C4-2B (cell line): ENCODE data around the gene SHE.

Experiments
- H3K27ac ChIP-seq: fragments of 450-650 bp; 2 replicates; pipeline ENCODE4 v1.5.1; 2017
- ZFX ChIP-seq: fragments of 450-650 bp; IDR thresholded peaks from 2 replicates; pipeline ENCODE4 v1.6.1; 2017
- TF ChIP-seq, protein P1 (sequence below): fragments of 450-650 bp; conservative IDR thresholded peaks from 2 replicates; pipeline ENCODE4 v1.5.1; 2017; ENCODE audit warnings: mild to moderate bottlenecking

The SHE gene

DNA sequence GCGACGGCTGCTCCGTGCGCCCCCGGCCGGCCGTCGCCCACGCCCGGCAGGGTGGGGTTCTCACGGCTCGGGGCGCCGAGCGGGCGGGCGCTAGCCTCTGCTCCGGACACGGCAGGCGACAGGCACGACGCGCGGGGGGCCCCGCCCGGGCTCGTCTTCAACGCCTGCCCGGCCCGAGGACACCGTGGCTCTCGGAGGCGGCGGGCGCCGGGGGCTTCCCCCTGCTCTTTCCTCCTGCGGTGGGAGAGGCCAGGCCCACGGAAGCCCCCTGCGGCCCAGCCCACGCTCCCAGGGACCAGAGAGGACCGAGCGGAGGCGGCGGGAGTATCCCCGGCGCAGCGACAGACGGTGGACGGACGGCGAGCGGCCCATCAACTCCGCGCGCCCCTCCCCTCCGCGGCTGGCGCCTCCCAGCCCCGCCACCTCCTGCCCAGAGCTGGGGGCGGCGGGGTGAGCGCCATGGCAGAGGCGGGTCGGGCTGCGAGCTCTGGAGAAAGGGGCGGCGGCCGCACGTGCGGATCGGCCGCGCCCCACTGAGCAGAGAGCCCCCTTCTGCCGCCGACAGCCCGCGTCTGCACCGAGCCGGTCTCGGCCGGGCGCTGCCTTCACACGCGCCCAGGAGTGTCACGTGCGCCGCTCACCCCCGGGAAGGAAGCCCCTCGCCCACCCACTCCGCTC is at the start of gene SHE, which contains the start of gene TDRD10:
SHE (minus strand) TSS at position 347 of the 678 bp plus-strand sequence. CDS start 386 bp downstream, outside the sequence.
TDRD10 (plus strand) TSS at position 154 of the 678 bp plus-strand sequence. CDS start 4,685 bp downstream, outside the sequence.
- TF ChIP-seq, protein P1, sequence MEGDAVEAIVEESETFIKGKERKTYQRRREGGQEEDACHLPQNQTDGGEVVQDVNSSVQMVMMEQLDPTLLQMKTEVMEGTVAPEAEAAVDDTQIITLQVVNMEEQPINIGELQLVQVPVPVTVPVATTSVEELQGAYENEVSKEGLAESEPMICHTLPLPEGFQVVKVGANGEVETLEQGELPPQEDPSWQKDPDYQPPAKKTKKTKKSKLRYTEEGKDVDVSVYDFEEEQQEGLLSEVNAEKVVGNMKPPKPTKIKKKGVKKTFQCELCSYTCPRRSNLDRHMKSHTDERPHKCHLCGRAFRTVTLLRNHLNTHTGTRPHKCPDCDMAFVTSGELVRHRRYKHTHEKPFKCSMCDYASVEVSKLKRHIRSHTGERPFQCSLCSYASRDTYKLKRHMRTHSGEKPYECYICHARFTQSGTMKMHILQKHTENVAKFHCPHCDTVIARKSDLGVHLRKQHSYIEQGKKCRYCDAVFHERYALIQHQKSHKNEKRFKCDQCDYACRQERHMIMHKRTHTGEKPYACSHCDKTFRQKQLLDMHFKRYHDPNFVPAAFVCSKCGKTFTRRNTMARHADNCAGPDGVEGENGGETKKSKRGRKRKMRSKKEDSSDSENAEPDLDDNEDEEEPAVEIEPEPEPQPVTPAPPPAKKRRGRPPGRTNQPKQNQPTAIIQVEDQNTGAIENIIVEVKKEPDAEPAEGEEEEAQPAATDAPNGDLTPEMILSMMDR, result no peak
- no peak for TF ChIP-seq ZFX
- H3K27ac ChIP-seq, result no peak within 1 kb of the TSS

DNA sequence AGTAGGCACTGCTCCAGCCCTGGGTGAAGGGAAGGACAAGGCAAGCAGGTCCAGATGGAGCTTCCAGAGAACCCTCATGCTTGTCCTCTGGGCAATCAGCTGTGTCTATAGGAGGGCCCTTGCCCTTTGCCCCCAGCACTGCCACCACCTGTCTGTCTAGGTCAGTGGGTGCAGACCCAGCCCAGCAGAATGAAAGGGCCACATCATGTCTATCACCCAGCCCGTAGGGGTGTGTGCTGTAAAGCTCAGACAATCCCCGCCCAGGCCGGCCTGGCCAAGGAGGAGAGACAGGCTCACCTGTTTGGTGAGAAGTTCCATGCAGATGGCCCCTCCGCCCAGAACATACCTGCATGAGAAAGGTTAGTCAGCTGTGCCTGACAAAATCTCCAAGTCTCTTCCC is 49.3 kb upstream of the SHE start:
- no peak overlapping the region for H3K27ac ChIP-seq
- TF ChIP-seq, protein P1, result no peak
- TF ChIP-seq ZFX, result no peak

DNA sequence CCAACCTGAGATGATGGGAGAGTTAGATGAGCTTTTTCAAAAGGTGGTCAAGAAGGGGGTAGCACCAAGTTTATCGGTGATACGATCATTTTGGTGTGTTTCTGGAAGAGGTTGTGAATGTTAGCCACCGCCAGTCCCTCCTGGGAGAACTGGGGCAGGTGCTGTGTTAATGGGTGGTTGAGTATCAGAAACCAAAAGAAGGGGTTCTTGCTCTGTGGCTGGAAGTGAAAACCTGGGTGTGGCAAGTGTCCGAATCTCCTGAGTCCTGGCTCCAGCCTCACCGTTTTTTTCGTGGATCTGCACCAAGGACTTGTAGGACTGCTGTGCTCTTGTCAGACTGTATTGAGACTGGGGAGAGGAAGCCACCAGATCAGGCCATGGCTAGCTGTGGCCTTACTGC is 48.4 kb upstream of the SHE start:
- TF ChIP-seq, protein P1, result no peak
- TF ChIP-seq ZFX, result no peak
- H3K27ac ChIP-seq, result no peak overlapping the region

DNA sequence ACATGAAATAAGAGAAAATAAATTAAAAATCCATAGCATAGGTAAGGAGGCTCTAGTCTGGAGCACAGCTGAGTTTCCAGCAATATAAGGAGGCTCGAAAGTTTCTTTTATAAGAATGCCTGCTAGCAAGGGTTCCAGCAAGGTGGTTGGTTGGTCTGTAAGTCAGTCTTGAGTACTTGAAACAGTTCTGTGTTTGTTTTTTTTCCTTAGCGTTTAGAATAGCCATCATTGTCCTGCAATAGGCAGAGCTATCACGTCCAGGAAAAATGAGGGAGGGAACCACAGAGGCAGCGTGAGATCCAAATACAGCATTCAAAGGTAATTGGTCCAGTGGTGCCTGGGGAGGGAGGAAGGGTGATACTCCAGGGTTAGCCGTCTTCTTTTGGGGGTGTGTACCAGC is 47.9 kb upstream of the SHE start:
- no peak for TF ChIP-seq ZFX
- TF ChIP-seq, protein P1, result no peak
- no peak overlapping the region for H3K27ac ChIP-seq

DNA sequence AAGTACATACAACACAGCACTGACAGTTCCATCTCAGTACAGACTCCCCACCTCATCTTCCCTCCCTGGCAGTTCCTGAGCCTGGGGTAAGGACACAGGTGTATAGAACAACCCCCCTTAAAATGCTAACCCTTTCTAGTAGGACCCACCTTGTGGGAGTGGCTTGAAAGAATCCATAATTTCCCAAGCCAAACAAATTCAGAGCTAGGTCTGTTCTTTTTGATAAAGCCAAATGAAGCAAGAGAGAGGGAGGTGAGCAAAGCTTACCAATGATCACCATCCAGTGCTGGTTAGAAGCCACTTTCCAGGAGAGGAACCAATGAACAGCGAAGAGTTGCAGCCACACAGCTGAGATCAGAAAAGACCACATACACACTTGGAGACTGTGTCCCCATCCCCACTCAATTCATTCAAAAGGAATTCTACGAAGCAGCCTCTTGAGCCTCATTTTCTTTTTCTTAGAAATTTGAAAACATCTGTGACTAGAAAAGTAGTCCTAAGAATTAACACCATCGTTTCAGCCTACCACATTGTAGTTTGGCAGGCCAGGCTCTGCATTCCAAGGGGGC is 47.1 kb upstream of the SHE start:
- H3K27ac ChIP-seq, result no peak overlapping the region
- TF ChIP-seq ZFX, result no peak

DNA sequence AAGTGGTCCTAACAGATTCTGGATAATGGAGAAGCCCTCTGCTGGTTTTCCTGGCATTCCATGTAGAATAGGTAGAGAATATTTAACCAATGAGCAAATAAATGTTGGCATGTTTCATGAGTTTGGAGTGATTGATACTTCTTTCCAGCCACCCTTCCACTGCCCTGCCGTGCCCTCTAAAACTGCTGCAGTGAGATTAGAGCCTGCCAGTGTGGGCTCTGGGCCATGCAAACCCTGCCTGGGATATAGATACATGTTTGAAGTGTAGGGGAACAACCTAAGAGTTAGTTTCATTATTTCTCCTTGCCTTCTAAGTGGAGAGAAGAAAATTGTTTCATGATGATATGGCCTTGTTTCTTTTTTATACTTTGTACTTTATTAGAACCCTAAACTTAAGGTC is 45.8 kb upstream of the SHE start:
- no peak overlapping the region for H3K27ac ChIP-seq

DNA sequence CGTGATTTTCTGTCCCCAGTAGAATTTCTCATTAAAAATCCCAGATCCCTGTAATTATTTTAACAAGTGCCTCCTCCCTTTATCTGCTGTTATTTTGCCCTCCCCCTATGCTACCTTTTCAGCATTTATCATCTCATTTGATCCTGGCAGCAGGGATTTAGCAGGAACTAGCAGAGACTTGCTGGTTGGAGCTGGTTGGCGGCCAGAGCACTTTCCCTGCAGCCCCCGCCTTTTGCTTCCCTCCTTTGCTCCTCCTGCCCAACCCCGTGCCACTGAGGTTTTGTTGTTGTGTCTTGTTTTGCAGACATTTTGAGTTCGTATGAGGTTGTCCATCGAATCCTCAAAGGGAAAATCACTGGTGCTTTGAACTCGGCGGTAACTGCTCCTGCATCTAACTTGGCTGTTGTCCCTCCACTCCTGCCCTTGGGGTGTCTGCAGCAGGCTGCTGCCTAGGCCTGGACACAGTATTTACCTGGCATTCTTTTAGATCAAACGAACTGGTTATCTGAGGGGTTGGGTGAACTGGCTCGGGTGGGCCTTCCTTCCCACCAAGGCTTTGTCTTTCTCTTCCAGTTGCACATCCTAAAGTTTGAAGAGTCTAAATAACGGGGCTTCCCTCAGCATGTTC is 45.0 kb upstream of the SHE start:
- H3K27ac ChIP-seq, result no peak overlapping the region
- no peak for TF ChIP-seq ZFX
- TF ChIP-seq, protein P1, result no peak

More for the DNA sequence above, 45.8 kb upstream of the SHE start:
- TF ChIP-seq ZFX, result no peak
- TF ChIP-seq, protein P1, result no peak
